Fibroblast of villous mesenchyme (primary cell): Measurements from ENCODE around the gene YPEL3. TPM values are rescaled to one million over a fixed set of nuclear protein-coding genes. Genes with fewer than 3 reads are reported as not detected.

ENCODE experiments used
- DNase-seq: peaks from one replicate; pipeline ENCODE4 v3.0.0-alpha.2; 2010; ENCODE audit warnings: low read depth
- H3K4me3 ChIP-seq: 2 replicates; pipeline ENCODE4 v1.5.1; 2011; ENCODE audit warnings: low read depth, mild to moderate bottlenecking, low read length
- CTCF ChIP-seq: IDR thresholded peaks from 2 replicates; pipeline ENCODE4 v1.5.1; 2012; ENCODE audit warnings: low read depth, mild to moderate bottlenecking, low read length; ENCODE audit not compliant: insufficient read depth
- total RNA-seq: library from RNA; depleted of rRNA; stranded (reverse); fragments of >200 nt; gene quantifications from 2 replicates; pipeline ENCODE4 v1.2.3, GENCODE V29; 2012

Gene YPEL3
- total RNA-seq, 1 donor = 8.6 TPM

DNA sequence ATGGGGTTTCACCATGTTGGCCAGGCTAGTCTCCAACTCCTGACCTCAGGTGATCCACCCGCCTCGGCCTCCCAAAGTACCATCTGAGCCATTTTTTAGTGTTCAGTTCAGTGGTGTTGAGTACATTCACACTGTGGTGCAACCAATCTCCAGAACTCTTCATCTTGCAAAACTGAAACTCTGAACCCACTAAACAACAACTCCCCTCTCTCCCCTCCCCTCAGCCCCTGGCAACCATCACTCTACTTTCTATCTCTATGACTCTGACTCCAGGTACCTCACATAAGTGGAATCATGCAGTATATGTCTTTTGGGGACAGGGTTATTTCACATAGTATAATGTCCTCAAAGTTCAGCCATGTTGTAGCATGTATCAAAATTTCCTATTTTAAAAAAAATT is 45.7 kb upstream of the YPEL3 start:
- H3K4me3 ChIP-seq = no peak overlapping the region
- no peak for TF ChIP-seq CTCF
- no peak for DNase-seq

- TF ChIP-seq CTCF = no peak
- no peak overlapping the region for H3K4me3 ChIP-seq
- no peak for DNase-seq
Measured at GRCh38 chr16:30139583-30140481, 43.8 kb upstream of the YPEL3 start.

- no peak for DNase-seq
- TF ChIP-seq CTCF = no peak
- no peak overlapping the region for H3K4me3 ChIP-seq
Measured at GRCh38 chr16:30137897-30138296, 41.9 kb upstream of the YPEL3 start.

DNA sequence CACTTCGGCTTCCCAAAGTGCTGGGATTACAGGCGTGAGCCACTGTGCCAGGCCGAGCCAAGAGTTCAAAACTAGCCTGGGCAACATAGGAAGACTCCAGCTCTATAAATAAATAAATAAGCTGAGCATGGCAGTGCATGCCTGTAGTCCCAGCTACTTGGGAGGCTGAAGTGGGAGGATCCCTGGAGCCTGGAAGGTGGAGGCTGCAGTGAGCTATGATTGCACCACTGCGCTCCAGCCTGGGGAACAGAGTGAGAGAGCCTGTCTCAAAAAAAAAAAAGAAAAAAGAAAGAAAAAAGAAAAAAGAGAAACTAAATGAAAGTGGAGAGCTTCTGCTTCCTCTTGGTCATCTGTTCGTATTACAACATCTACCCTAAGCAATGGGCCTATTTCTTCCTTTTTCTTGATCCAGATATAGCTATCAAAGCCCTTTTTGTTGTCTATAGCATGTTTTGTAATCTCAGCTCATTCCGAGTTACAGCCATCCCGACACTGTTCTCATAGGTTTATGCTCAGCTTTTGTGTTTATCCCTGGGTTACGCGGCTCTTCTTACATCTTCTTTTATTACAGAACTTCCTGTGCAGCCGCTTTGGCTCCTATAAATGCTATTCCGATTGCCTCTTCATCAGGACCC is 41.1 kb upstream of the YPEL3 start:
- no peak for TF ChIP-seq CTCF

GRCh38 chr16:30132591-30132990 is 36.6 kb upstream of the YPEL3 start:
- no peak for TF ChIP-seq CTCF
- DNase-seq = no peak
- no peak overlapping the region for H3K4me3 ChIP-seq

More for the DNA sequence above, 41.1 kb upstream of the YPEL3 start:
- DNase-seq = no peak
- no peak overlapping the region for H3K4me3 ChIP-seq

GRCh38 chr16:30131869-30132475 is 36.0 kb upstream of the YPEL3 start:
- H3K4me3 ChIP-seq = no peak overlapping the region
- TF ChIP-seq CTCF = no peak
- peak; percentile 17 for DNase-seq
